ENCODE results near the gene NACA2. TPM values are rescaled to one million over a fixed set of nuclear protein-coding genes. Genes with fewer than 3 reads are reported as not detected.
"Not testable (repeated sequence)": the region's sequence is repeated elsewhere in the genome, so short reads cannot be mapped to it uniquely, and the experiment has no call there.

Gene NACA2
- total RNA-seq, 1 experiment from 2014 or later = not detected

GRCh38 chr17:61565850-61566249 is 25.2 kb downstream of the NACA2 start:
- DNase-seq (ENCODE audit: low read depth); in situ Hi-C loops (cut with HindIII; ENCODE audit: low pct_unique_long_range_greater_than_20kb, low sequenced_read_pairs): not testable (repeated sequence)

DNA sequence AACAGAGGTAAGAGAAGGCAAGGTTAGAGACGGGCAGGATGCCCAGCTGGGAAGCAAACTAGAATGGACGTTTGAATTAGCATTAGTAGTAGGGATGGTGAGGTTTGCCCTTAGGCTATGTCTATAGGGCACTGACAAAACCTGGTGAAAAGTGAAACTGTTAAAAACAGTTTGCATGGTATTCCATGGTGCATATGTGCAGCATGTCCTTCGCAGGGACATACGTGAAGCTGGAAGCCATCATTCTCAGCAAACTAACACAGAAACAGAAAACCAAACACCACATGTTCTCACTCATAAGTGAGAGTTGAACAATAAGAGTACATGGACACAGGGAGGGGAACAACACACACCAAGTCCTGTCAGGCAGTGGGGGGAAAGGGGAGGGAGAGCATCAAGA is 25.8 kb downstream of the NACA2 start:
- in situ Hi-C loops (cut with HindIII; ENCODE audit: low pct_unique_long_range_greater_than_20kb, low sequenced_read_pairs) = no loop called here
- no peak for DNase-seq (ENCODE audit: low read depth)

- no peak for DNase-seq (ENCODE audit: low read depth)
- in situ Hi-C loops (cut with HindIII; ENCODE audit: low pct_unique_long_range_greater_than_20kb, low sequenced_read_pairs) = no loop called here
Measured at GRCh38 chr17:61562287-61562686, 28.7 kb downstream of the NACA2 start.

GRCh38 chr17:61561354-61561753 is 29.7 kb downstream of the NACA2 start:
- DNase-seq (ENCODE audit: low read depth) = no peak
- in situ Hi-C loops (cut with HindIII; ENCODE audit: low pct_unique_long_range_greater_than_20kb, low sequenced_read_pairs) = no loop called here

GRCh38 chr17:61560071-61560470 is 30.9 kb downstream of the NACA2 start:
- in situ Hi-C loops (cut with HindIII; ENCODE audit: low pct_unique_long_range_greater_than_20kb, low sequenced_read_pairs) = no loop called here

GRCh38 chr17:61556224-61557188 is 34.5 kb downstream of the NACA2 start:
- in situ Hi-C loops (cut with HindIII; ENCODE audit: low pct_unique_long_range_greater_than_20kb, low sequenced_read_pairs) = no loop called here

More at GRCh38 chr17:61560071-61560470, 30.9 kb downstream of the NACA2 start:
- DNase-seq (ENCODE audit: low read depth) = no peak

DNA sequence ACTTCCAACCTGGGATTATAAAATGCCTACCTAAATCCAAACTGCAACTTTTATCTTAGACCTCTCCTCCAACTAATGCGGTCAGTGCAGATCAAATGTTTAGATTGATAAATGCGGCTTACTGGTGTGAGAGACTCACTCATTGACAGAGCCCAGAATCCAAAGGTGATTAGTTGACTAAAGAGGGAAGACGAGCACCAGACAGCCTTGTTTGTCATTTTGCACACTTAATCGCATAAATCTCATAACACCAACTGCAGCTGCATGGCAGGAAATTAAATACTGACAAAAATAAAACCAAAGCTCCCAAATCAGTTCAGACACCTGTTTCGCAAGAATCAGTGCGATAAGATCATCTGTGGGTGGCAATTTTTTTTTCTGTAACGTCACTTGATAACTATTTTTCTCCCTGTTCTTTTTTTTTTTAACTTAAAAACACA is 35.9 kb downstream of the NACA2 start:
- in situ Hi-C loops (cut with HindIII; ENCODE audit: low pct_unique_long_range_greater_than_20kb, low sequenced_read_pairs) = no loop called here
- DNase-seq (ENCODE audit: low read depth) = no peak

More at GRCh38 chr17:61556224-61557188, 34.5 kb downstream of the NACA2 start:
- DNase-seq (ENCODE audit: low read depth) = no peak

DNA sequence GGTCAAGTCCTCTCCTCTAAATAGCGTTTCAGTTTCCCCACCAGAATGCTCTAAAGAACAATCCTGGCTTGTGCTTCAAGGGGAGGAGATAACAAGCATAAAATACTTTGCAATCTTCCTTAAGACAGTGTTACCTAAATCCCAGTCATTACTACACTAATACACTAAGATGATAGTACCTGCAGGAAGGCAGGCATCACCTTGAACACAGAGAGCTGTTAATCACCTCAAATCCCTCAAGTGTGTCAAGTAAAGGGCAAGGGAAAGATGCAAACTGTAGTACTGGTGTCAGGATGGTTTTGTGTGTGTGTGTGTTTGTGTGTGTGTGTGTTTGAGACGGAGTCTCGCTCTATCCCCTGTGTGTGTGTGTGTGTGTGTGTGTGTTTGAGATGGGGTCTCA is 36.8 kb downstream of the NACA2 start:
- in situ Hi-C loops (cut with HindIII; ENCODE audit: low pct_unique_long_range_greater_than_20kb, low sequenced_read_pairs) = no loop called here
- no peak for DNase-seq (ENCODE audit: low read depth)

DNA sequence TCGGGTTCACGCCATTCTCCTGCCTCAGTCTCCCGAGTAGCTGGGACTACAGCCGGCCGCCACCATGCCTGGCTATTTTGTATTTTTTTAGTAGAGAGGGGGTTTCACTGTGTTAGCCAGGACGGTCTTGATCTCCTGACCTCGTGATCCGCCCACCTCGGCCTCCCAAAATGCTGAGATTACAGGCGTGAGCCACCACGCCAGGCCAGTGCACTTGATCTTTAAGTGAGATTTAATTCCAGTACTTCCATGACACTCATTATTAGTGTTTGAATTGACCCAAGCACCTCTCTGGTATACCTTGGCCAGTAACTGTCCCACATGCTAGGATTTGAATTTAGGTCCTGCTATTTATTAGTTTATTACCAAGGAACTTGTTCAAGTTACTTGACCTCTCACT is 38.5 kb downstream of the NACA2 start:
- in situ Hi-C loops (cut with HindIII; ENCODE audit: low pct_unique_long_range_greater_than_20kb, low sequenced_read_pairs) = not testable (repeated sequence)

DNA sequence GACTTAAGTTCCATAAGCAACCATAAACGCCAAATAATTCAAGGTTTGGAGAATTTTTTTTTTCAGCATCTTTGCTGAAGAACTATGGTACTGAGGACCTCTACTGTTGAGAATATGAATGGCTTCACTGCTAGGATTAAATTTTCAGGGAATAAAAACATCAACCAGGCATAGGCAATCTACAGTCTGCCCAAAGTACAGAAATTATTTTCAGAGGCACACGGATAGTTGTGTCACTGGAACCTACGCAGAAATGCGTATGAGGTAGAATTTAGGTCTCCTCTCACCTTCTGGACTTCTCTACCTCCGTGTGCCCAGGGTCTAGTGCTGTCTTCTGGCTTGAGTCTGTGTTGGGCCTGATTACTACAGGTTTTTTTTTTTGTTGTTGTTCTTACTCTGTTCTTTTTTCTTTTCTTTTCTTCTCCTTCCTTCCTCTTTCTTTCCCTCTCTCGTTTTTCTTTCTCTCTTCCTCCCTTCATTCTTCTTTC is 39.7 kb downstream of the NACA2 start:
- in situ Hi-C loops (cut with HindIII; ENCODE audit: low pct_unique_long_range_greater_than_20kb, low sequenced_read_pairs) = no loop called here
- DNase-seq (ENCODE audit: low read depth) = peak; percentile 41

More for the DNA sequence above, 38.5 kb downstream of the NACA2 start:
- DNase-seq (ENCODE audit: low read depth) = not testable (repeated sequence)

- in situ Hi-C loops (cut with HindIII; ENCODE audit: low pct_unique_long_range_greater_than_20kb, low sequenced_read_pairs) = no loop called here
- no peak for DNase-seq (ENCODE audit: low read depth)
Measured at GRCh38 chr17:61547113-61547512, 43.9 kb downstream of the NACA2 start.

DNA sequence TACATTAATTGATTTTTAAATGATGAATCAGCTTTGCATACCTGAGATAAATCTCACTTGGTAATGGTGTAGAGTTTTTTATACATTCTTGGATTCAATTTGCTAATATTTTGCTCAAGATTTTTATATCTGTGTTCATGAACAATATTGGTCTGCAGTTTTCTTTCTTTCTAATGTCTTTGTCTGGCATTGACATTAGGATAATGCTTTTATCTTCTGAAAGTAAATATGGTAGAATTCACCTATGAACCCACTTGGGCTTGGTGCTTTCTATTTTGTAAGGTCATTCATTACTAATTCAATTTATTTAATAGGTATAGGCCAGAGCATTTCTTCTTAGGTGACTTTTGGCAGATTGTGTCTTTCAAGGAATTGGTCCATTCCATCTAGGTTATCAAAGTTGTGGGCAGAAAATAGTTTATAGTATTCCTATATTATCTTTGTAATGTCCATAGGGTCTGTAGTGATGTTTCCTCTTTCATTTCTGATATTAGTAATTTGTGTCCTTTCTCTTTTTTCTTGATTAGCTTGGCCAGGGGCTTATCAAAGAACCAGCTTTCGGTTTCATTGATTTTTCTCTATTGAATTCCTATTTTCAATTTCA is 45.6 kb downstream of the NACA2 start:
- in situ Hi-C loops (cut with HindIII; ENCODE audit: low pct_unique_long_range_greater_than_20kb, low sequenced_read_pairs) = no loop called here
- DNase-seq (ENCODE audit: low read depth) = no peak

DNA sequence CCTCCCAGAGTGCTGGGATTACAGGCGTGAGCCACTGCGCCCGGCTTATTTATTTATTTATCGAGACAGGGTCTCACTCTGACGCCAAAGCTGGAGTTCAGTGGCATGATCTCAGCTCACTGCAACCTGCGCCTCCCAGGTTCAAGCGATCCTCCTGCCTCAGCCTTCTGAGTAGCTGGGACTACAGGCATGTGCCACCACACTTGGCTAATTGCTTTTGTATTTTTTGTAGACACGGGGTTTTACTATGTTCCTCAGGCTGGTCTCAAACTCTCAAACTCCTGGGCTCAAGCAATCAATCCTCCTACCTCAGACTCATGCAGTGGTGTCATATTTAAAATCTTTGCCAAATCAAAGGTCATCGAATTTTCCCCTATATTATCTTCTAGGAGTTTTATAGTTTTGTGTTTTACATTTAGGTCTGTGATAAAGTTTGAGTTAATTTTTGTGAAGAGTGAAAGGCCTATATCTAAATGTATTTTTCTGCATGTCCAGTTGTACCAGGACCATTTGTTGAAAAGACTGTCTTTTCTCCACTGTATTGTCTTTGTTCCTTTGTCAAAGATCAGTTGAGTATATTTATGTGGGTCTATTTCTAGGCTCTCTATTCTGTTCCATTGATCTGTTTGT is 47.1 kb downstream of the NACA2 start:
- in situ Hi-C loops (cut with HindIII; ENCODE audit: low pct_unique_long_range_greater_than_20kb, low sequenced_read_pairs) = no loop called here
- DNase-seq (ENCODE audit: low read depth) = no peak

DNA sequence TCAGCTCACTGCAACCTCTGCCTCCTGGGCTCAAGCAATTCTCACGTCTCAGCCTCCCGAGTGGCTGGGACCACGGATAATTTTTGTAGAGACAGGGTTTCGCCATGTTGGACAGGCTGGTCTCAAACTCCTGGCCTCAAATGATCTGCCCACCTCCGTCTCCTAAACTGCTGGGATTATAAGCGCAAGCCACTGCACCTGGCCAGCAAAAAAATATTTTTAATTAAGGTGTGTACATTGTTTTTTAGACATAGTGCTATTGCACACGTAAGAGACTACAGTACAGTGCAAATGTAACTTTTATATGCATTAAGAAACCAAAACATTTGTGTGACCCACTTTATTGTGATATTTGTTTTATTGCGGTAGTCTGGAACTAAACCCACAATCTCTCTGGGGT is 49.0 kb downstream of the NACA2 start:
- DNase-seq (ENCODE audit: low read depth) = no peak
- in situ Hi-C loops (cut with HindIII; ENCODE audit: low pct_unique_long_range_greater_than_20kb, low sequenced_read_pairs) = no loop called here

DNA sequence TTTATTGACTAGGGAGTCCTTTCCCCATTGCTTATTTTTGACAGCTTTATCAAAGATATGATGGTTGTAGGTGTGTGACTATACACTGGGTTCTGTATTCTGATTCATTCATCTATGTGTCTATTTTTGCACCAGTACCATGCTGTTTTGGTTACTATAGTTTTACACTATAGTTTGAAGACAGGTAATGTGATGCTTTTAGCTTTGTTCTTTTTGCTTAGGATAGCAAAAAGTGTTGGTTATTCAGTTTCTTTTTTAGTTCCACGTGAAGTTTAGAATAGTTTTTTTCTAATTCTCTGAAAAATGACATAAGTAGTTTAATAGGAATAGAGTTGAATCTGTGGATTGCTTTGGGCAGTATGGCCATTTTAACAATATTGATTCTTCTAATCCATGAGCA is 50.1 kb downstream of the NACA2 start:
- in situ Hi-C loops (cut with HindIII; ENCODE audit: low pct_unique_long_range_greater_than_20kb, low sequenced_read_pairs) = no loop called here

More for the DNA sequence above, 50.1 kb downstream of the NACA2 start:
- no peak for DNase-seq (ENCODE audit: low read depth)

Data from Caki2 (cell line).